ENCODE measurements around the gene NEO1.

Gene NEO1

DNA sequence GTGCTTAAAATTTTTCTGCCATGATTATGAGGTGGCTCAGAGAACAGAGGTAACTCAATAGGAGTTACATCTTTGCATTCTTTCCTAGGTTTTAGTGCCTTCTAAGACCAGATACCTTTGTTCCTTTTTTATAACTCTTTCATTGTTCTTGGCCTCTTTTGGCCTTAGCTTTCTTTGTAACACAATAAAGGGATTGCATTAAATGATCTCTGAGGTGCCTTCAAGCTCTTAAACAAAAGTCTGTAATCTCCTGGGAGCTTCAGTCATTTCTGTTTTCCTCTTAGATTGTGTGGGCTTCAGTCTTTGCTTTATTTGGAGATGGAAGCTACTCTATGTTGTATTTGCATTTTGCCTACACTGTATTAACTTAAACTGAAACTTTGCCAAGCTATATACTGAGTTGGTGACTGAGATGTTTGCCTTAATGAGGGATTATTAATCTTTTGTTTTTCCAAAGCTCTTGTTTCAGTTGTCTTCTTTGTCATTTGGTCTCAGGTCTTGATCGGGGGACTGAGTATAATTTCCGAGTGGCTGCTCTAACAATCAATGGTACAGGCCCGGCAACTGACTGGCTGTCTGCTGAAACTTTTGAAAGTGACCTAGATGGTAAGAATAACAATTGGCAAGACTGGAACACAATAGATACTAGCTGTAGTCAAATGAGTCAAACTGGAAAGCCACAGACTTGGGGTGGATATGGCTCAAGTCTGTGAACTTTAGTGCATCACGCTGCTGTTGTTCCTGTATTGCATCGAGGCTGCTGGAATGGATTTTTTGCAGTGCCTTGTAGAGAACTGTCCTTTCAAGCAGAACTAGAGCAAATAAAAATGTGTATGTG lies 206.2 kb downstream of the NEO1 start:
- TF ChIP-seq, protein P1, sequence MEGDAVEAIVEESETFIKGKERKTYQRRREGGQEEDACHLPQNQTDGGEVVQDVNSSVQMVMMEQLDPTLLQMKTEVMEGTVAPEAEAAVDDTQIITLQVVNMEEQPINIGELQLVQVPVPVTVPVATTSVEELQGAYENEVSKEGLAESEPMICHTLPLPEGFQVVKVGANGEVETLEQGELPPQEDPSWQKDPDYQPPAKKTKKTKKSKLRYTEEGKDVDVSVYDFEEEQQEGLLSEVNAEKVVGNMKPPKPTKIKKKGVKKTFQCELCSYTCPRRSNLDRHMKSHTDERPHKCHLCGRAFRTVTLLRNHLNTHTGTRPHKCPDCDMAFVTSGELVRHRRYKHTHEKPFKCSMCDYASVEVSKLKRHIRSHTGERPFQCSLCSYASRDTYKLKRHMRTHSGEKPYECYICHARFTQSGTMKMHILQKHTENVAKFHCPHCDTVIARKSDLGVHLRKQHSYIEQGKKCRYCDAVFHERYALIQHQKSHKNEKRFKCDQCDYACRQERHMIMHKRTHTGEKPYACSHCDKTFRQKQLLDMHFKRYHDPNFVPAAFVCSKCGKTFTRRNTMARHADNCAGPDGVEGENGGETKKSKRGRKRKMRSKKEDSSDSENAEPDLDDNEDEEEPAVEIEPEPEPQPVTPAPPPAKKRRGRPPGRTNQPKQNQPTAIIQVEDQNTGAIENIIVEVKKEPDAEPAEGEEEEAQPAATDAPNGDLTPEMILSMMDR (IDR thresholded peaks at IDR 0.05; ENCODE audit: extremely low read depth, insufficient read depth, missing control alignments): no peak
- DNase-seq (ENCODE audit: low spot score): no peak
- in situ Hi-C loops (cut with MboI; ENCODE audit: low pct_unique_long_range_greater_than_20kb, low sequenced_read_pairs, unreplicated experiment): no loop called here

DNA sequence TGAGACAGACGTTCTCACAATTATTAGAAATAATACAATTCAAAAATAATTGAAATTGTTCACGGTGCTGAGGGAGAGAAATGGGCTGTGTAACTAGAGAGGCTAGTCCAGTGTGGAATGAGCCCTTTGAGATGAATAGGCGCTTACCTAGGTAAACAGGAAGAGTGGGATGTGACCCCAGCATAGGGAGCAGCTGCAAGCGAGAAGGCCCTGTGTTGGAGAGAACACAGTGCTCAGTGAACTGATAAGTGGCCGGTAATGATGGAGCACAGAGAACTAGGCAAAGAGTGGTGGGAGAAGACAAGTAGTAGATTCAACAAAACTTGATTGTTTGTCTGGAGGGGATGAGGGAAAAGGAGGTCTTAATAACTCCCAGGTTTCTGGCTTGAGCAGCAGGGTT lies 212.6 kb downstream of the NEO1 start:
- DNase-seq (ENCODE audit: low spot score): no peak
- in situ Hi-C loops (cut with MboI; ENCODE audit: low pct_unique_long_range_greater_than_20kb, low sequenced_read_pairs, unreplicated experiment): no loop called here
- TF ChIP-seq, protein P1 (IDR thresholded peaks at IDR 0.05; ENCODE audit: extremely low read depth, insufficient read depth, missing control alignments): no peak

DNA sequence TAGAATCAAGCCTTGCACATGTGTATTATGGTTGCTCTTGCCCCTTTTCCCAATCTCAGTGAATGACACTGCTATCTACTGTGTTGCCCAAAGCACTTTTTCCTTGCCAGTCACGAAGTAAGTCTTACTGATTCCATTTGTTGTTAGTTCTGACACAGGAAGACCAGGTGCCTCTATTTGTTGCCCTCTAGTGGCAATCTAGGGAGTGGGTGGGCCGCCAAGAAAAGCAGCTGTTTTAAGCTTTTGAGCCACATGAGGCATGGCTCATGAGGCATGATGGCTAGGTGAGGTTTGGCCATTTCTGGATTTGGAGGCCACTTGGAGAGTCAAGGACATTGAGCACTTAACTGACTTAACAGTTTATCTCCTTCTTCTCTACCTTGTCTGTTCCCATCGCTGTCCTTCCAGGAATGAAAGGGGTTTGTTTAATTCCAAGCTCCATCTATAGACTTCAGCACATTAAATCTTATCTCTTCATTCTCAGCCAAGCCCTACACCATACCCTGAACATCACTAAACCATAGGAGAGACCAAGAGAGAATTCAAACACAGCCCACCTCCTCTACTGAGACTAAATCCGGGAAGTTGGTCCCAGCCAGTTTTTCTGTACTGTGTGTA lies 213.4 kb downstream of the NEO1 start:
- TF ChIP-seq, protein P1 (IDR thresholded peaks at IDR 0.05; ENCODE audit: extremely low read depth, insufficient read depth, missing control alignments): peak; percentile 75
- in situ Hi-C loops (cut with MboI; ENCODE audit: low pct_unique_long_range_greater_than_20kb, low sequenced_read_pairs, unreplicated experiment): no loop called here
- DNase-seq (ENCODE audit: low spot score): peak; percentile 35

DNA sequence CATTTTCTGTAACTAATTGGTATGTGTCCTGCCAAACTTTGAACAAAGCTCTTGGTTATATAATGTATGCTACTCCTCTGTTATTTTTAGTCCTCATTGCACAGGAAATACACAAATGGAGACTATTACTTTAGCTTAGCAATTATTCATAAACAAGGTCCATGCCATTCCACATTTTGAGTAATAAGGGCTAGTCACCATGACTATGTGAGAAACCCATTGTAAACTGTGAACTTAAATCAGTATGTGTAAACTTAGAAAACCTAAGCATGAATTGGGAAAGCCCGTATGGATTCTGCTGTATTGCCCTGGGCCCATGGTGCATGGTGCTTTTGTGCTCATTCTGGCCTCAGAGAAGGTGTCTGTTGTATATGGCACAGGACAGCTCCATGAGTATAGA lies 216.2 kb downstream of the NEO1 start:
- DNase-seq (ENCODE audit: low spot score): no peak
- TF ChIP-seq, protein P1 (IDR thresholded peaks at IDR 0.05; ENCODE audit: extremely low read depth, insufficient read depth, missing control alignments): no peak
- in situ Hi-C loops (cut with MboI; ENCODE audit: low pct_unique_long_range_greater_than_20kb, low sequenced_read_pairs, unreplicated experiment): no loop called here

DNA sequence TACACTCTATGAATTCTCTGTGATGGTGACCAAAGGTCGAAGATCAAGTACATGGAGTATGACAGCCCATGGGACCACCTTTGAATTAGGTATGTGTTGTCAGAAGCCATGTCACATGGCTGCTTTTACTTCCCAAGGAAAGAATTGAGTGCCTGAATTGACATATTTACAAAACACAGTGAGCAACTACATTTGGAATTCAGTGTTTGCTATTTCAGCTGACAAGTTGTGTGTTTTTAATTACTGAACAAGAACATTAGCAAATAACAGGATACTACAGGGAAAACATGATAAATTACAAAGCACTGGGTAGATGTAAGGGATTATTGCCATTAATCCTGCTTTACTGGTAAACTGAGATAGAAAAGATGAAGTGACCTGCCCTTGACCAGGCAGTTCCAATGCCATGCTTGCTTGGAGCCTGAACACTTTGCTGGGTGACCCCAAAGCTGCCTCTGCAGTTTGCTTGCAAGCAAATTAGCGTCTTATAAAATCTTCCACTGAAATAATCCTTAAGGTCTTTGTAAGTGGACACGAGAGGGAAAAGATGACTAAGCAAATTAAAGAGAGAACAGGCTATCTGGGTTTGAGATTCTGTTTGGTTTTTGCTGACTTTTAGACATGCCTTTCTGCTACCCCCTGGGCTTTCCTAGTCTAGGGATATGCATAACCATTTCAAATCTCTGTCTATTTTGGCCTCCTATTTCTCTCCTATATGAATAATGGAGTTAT lies 218.3 kb downstream of the NEO1 start:
- no peak for DNase-seq (ENCODE audit: low spot score)
- in situ Hi-C loops (cut with MboI; ENCODE audit: low pct_unique_long_range_greater_than_20kb, low sequenced_read_pairs, unreplicated experiment): no loop called here
- TF ChIP-seq, protein P1 (IDR thresholded peaks at IDR 0.05; ENCODE audit: extremely low read depth, insufficient read depth, missing control alignments): no peak

DNA sequence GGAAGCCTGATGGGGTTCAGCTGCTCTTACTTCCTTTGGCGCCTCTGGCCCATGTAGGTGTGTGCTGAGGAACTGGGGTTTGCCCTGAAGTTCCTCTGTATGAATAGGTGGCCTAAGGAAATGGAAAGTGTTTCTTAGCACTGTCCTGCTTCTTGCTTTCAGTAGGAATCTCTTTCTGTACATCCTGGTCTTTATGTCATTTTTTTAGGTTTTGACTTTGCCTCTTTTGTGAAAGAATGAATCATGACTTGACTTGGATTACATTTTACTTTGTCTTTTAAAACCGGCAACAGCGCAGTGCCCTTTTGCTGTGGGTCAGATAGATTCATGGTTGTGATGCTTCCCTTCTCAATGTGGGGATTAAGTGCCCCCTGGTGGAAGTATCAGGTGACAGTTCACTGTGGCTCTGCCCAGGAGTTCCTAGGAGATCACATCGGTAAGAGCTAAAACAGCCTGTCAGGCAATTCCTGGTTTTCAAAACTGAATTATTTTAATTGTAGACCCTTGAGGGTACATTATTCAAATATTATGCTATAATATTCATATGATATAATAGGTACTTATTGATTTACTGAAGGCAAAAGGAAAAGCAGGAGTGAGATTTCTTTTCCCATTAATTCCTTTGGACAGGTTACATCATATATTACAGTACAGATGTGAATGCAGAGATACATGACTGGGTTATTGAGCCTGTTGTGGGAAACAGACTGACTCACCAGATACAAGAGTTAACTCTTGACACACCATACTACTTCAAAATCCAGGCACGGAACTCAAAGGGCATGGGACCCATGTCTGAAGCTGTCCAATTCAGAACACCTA lies 221.1 kb downstream of the NEO1 start:
- TF ChIP-seq, protein P1 (IDR thresholded peaks at IDR 0.05; ENCODE audit: extremely low read depth, insufficient read depth, missing control alignments): peak; percentile 77
- in situ Hi-C loops (cut with MboI; ENCODE audit: low pct_unique_long_range_greater_than_20kb, low sequenced_read_pairs, unreplicated experiment): no loop called here
- peak; percentile 56 for DNase-seq (ENCODE audit: low spot score)
